ENCODE results near the gene PPFIA3.
"Not testable (repeated sequence)": the region's sequence is repeated elsewhere in the genome, so short reads cannot be mapped to it uniquely, and the experiment has no call there.

Gene PPFIA3

GRCh38 chr19:49125025-49125731, 5.8 kb downstream of the PPFIA3 start:
- peak; percentile 51 for DNase-seq

- no peak for DNase-seq
These were observed 7.2 kb downstream of the PPFIA3 start for GRCh38 chr19:49126575-49126974.

- not testable (repeated sequence) for DNase-seq
These were observed 7.9 kb downstream of the PPFIA3 start for GRCh38 chr19:49127225-49127624.

- DNase-seq = peak; percentile 85
These were observed 8.6 kb downstream of the PPFIA3 start for GRCh38 chr19:49127674-49128544.

GRCh38 chr19:49128545-49129237, 9.3 kb downstream of the PPFIA3 start:
- DNase-seq = no peak

- no peak for DNase-seq
These were observed 9.9 kb downstream of the PPFIA3 start for GRCh38 chr19:49129238-49129583.

- no peak for DNase-seq
These were observed 11.0 kb downstream of the PPFIA3 start for GRCh38 chr19:49130325-49130724.

GRCh38 chr19:49132974-49133609, 13.7 kb downstream of the PPFIA3 start:
- no peak for DNase-seq

GRCh38 chr19:49133621-49134454, 14.5 kb downstream of the PPFIA3 start:
- DNase-seq = no peak

GRCh38 chr19:49135686-49136085, 16.3 kb downstream of the PPFIA3 start:
- DNase-seq = no peak

GRCh38 chr19:49136771-49137171, 17.4 kb downstream of the PPFIA3 start:
- DNase-seq = no peak

GRCh38 chr19:49140951-49141350, 21.6 kb downstream of the PPFIA3 start:
- DNase-seq = no peak

- no peak for DNase-seq
These were observed 22.0 kb downstream of the PPFIA3 start for GRCh38 chr19:49141352-49141751.

- DNase-seq = peak; percentile 44
These were observed 23.6 kb downstream of the PPFIA3 start for GRCh38 chr19:49142866-49143335.

- no peak for DNase-seq
These were observed 26.4 kb downstream of the PPFIA3 start for GRCh38 chr19:49145573-49146407.

GRCh38 chr19:49146408-49146770, 27.0 kb downstream of the PPFIA3 start:
- not testable (repeated sequence) for DNase-seq

- no peak for DNase-seq
These were observed 28.8 kb downstream of the PPFIA3 start for GRCh38 chr19:49148044-49148682.

GRCh38 chr19:49148784-49149651, 29.7 kb downstream of the PPFIA3 start:
- peak; percentile 90 for DNase-seq

- DNase-seq = peak; percentile 38
These were observed 30.3 kb downstream of the PPFIA3 start for GRCh38 chr19:49149652-49150105.
